Measurements from ENCODE around the gene TMEM184A.

Gene TMEM184A

DNA sequence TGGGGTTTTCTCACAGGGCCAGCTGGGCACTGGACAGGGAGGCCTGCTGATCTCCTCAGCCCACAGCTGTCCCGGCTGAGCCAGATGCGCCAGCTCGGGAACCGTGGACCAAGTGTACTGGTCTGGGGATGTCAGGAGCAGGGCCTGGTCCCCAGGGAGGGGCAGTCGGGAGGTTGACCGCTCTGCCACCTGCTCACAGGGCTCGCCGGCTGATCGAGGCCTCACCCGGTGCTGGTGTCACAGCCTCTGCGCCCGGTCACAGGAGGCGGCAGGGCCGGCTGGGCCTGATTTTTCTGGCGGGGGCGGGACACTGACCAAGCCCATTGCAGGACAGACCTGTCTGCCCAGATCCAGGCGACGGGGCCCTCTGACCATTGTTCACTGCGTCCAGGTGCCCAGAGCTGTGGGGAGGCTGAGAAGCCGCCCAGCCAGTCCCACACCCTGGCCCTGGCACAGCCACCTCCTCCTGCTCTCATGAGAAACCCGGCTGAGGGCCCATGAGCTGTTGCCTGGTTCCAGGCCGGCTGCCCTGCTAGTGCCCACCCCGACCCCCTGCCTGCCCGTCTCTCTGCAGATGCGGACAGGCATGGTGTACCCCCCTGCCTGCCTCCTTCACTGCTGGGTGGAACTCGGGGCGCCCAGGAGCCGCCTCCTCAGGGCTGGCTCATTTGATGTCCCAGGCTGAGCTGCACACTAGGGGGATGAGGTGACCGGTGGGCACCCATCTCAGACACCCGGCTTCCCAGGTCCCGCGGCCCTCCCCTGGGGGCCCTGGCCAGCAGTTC lies 3.0 kb upstream of the TMEM184A start:
- H3K9ac ChIP-seq (ENCODE audit: low read length in 2 of 2): no peak overlapping the region
- no peak overlapping the region for H3K27ac ChIP-seq (ENCODE audit: low read length)
- no peak overlapping the region for H3K4me3 ChIP-seq (ENCODE audit: low read length in 2 of 2)

DNA sequence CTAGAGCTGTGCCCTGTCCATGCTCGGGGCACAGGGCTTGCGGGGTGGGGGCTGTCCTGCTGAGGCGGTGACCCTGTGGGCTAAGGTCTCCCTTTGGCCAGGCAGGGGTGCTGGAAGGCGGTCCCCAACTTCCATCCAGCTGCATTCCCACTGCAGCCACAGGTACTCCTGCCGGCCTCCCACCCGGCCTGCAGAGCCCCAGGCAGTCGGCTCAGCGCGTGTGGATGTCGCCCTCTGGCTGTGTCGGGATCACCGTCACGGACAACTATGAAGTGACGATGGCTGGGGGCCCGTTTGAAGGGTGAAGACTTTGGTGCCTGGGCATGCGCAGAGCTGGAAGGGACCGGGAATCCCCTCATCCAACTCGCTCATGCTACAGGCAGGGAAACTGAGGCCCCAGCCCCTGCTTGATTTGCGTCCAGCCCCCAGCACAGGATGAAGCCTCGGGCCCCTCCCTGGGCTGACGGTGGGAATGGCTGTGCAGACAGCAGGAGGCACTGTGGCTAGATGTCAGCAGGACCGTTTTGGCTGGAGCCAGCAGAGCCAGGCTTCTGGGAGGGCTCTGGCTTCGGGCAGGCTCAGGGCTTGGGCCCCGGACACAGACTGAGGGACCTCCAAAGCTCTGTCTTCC lies 2.3 kb upstream of the TMEM184A start:
- H3K27me3 ChIP-seq (ENCODE audit: control insufficient read depth in 1 of 2, insufficient read depth in 2 of 2, low read length in 2 of 2): peaks cover 7 to 9% of the 10 kb centered on the region in 2 donors
- H3K4me1 ChIP-seq (ENCODE audit: control insufficient read depth, insufficient read depth, low read length): peaks cover 11% of the 10 kb centered on the region
- H3K9me3 ChIP-seq (ENCODE audit: control insufficient read depth in 2 of 2, low read length in 2 of 2): no peaks in the 10 kb centered on the region
- H3K4me3 ChIP-seq (ENCODE audit: low read length in 2 of 2): no peak overlapping the region
- no peak overlapping the region for H3K27ac ChIP-seq (ENCODE audit: low read length)
- no peaks in the 10 kb centered on the region for H3K36me3 ChIP-seq (ENCODE audit: control insufficient read depth in 2 of 2, insufficient read depth in 2 of 2, low read length in 2 of 2)
- no peak overlapping the region for H3K9ac ChIP-seq (ENCODE audit: low read length in 2 of 2)

More for the DNA sequence above, 3.0 kb upstream of the TMEM184A start:
- no peaks in the 10 kb centered on the region for H3K9me3 ChIP-seq (ENCODE audit: control insufficient read depth in 2 of 2, low read length in 2 of 2)
- H3K4me1 ChIP-seq (ENCODE audit: control insufficient read depth, insufficient read depth, low read length): peaks cover 11% of the 10 kb centered on the region
- no peaks in the 10 kb centered on the region for H3K36me3 ChIP-seq (ENCODE audit: control insufficient read depth in 2 of 2, insufficient read depth in 2 of 2, low read length in 2 of 2)
- H3K27me3 ChIP-seq (ENCODE audit: control insufficient read depth in 1 of 2, insufficient read depth in 2 of 2, low read length in 2 of 2): peaks cover 7 to 9% of the 10 kb centered on the region in 2 donors

GRCh38 chr7:1557771-1558170 lies 1.8 kb upstream of the TMEM184A start:
- Histone ChIP-seq H3K9me3 (ENCODE audit: control insufficient read depth in 2 of 2, low read length in 2 of 2) (no peaks in the 10 kb centered on the region), H3K9ac (ENCODE audit: low read length in 2 of 2) (no peak overlapping the region), H3K27me3 (ENCODE audit: control insufficient read depth in 1 of 2, insufficient read depth in 2 of 2, low read length in 2 of 2) (peaks cover 7 to 9% of the 10 kb centered on the region in 2 donors), H3K27ac (ENCODE audit: low read length) (no peak overlapping the region), H3K4me1 (ENCODE audit: control insufficient read depth, insufficient read depth, low read length) (peaks cover 11% of the 10 kb centered on the region), H3K36me3 (ENCODE audit: control insufficient read depth in 2 of 2, insufficient read depth in 2 of 2, low read length in 2 of 2) (no peaks in the 10 kb centered on the region), H3K4me3 (ENCODE audit: low read length in 2 of 2) (no peak overlapping the region)

DNA sequence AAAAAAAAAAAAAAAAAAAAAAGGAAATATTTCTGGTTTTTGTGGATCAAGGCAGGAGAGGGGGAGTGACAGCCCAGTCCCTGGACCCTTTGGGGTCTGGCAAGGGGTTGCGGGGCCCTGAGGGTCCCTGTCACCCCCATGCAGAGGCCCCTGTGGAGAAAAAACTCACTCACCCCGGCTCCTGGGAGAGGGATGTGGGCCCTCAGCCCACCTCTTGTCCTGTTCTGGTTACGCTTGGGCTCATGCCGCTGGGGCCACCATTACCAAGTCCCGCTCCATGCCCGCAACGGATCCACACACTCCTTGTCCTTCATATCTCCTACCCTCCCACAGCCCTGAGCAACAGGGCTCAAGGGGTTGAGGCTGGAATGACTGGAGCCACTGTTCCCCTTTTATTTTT lies 1.0 kb upstream of the TMEM184A start:
- Histone ChIP-seq H3K9me3 (ENCODE audit: control insufficient read depth in 2 of 2, low read length in 2 of 2) (no peaks in the 10 kb centered on the region), H3K36me3 (ENCODE audit: control insufficient read depth in 2 of 2, insufficient read depth in 2 of 2, low read length in 2 of 2) (no peaks in the 10 kb centered on the region), H3K27ac (ENCODE audit: low read length) (no peak overlapping the region), H3K27me3 (ENCODE audit: control insufficient read depth in 1 of 2, insufficient read depth in 2 of 2, low read length in 2 of 2) (peaks cover 7 to 9% of the 10 kb centered on the region in 2 donors), H3K9ac (ENCODE audit: low read length in 2 of 2) (no peak overlapping the region), H3K4me3 (ENCODE audit: low read length in 2 of 2) (no peak overlapping the region), H3K4me1 (ENCODE audit: control insufficient read depth, insufficient read depth, low read length) (peaks cover 11% of the 10 kb centered on the region)

DNA sequence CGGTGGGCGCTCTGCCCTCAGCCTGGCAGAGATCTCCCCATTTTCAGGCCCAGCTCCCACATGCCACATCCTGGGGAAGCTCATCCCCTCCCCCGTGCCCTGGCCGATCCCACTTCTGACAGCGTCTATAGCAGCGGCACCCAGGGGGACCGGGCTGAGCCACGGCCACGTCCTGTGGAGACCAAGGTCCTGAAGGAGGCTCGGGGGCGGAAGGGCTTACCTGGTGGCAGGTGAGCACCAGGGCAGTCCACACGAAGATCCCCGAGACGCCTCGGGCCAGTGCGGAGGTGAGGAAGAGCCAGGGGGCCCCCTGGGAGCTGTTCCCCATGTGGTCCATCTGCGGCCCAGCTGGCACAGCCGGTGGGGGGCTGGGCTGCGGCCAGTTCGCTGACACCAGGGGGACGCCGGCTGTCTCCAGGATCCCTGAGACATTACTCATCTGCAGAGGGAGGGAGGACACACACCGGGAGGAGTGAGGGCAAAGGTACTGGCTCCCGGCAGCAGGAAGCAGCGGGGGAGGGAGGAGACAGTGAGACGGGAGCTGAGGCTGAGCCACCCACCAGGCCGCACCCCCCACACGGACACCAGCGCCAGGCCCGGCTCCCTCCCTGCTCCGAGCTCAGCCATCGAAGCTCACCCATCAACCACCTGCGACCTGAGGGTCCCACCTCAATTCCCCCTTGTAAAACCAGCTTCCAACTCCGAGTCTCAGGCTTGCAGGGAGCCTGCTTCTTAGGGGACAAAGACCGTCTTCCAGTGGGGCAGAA lies 776 bp downstream of the TMEM184A start:
- H3K27me3 ChIP-seq (ENCODE audit: control insufficient read depth in 1 of 2, insufficient read depth in 2 of 2, low read length in 2 of 2): peaks cover 7 to 9% of the 10 kb centered on the region in 2 donors
- no peaks in the 10 kb centered on the region for H3K9me3 ChIP-seq (ENCODE audit: control insufficient read depth in 2 of 2, low read length in 2 of 2)
- no peaks in the 10 kb centered on the region for H3K36me3 ChIP-seq (ENCODE audit: control insufficient read depth in 2 of 2, insufficient read depth in 2 of 2, low read length in 2 of 2)
- H3K4me3 ChIP-seq (ENCODE audit: low read length in 2 of 2): peak overlapping the region in 1 of 2 donors; percentile 22
- H3K9ac ChIP-seq (ENCODE audit: low read length in 2 of 2): no peak overlapping the region
- H3K4me1 ChIP-seq (ENCODE audit: control insufficient read depth, insufficient read depth, low read length): peaks cover 11% of the 10 kb centered on the region
- no peak overlapping the region for H3K27ac ChIP-seq (ENCODE audit: low read length)

DNA sequence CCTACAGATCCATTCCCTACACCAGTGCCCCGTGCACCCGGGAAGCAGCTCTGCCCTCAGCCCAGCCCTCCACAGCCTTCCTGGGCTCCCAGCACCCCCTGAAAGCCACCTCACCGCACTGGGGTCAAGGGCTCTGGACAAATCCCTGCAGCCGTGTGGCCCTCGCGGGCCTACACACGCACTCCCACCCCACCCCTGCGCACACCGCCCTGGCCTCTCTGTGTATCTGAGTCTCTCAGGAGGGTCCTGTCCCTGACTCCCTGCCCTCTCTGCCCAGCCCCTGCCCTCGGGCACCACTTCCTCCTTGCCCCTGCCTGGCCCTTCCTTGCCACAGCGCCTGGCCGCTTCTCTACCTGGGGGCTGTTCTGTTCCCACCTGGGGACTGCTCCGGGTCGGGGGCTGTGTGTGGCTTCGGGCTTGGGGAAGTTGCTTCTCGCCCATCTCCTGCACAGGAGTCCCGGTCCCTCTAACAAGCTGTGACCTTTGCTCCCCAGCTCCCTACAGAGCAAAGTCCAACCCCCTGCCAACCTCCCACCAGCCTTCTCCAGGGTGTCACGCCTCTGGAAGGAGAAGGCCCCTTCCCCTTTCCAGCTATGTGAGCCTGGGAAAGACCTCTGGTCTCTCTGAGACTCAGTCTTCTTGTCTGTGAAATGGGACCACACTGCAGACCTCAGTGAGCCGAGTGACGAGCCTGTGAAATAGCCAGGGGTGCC lies 1.5 kb downstream of the TMEM184A start:
- no peak overlapping the region for H3K9ac ChIP-seq (ENCODE audit: low read length in 2 of 2)
- H3K27me3 ChIP-seq (ENCODE audit: control insufficient read depth in 1 of 2, insufficient read depth in 2 of 2, low read length in 2 of 2): peaks cover 7 to 9% of the 10 kb centered on the region in 2 donors
- no peak overlapping the region for H3K4me3 ChIP-seq (ENCODE audit: low read length in 2 of 2)
- no peak overlapping the region for H3K27ac ChIP-seq (ENCODE audit: low read length)
- no peaks in the 10 kb centered on the region for H3K9me3 ChIP-seq (ENCODE audit: control insufficient read depth in 2 of 2, low read length in 2 of 2)
- H3K36me3 ChIP-seq (ENCODE audit: control insufficient read depth in 2 of 2, insufficient read depth in 2 of 2, low read length in 2 of 2): no peaks in the 10 kb centered on the region
- H3K4me1 ChIP-seq (ENCODE audit: control insufficient read depth, insufficient read depth, low read length): peaks cover 11% of the 10 kb centered on the region

DNA sequence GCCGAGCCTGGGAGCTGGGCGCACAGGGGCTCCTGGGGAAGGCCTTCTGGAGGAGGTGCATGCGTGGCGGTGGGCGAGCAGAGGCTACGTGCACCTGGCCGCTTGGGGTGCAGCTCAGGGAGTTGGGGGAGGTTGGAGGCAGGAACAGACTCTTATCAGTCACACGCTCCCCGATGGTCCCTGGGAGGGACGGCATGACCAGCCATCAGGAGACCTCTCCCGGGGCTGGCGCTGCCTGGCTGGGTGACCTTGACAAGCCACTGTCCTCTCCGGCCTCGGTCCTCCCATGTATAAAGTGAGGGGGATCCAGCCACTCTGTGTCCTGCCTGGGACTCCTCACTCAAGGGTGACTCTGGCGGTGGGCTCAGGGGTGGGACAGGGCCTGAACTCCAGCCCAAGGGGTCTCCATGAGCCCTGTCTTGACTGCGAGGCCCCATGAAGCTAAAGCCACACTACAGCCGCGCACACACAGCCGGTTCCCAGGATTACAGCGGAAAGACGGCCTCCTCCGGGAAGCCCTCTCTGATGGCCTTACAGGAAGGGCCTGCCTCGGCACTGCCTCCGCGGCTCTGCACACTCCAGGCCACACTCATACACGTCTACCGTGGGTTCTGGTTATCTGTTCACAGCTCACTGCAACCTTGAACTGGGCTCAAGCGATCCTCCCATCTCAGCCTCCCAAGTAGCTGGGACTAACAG lies 2.3 kb downstream of the TMEM184A start:
- no peak overlapping the region for H3K4me3 ChIP-seq (ENCODE audit: low read length in 2 of 2)
- H3K9me3 ChIP-seq (ENCODE audit: control insufficient read depth in 2 of 2, low read length in 2 of 2): no peaks in the 10 kb centered on the region
- H3K36me3 ChIP-seq (ENCODE audit: control insufficient read depth in 2 of 2, insufficient read depth in 2 of 2, low read length in 2 of 2): no peaks in the 10 kb centered on the region
- peaks cover 11% of the 10 kb centered on the region for H3K4me1 ChIP-seq (ENCODE audit: control insufficient read depth, insufficient read depth, low read length)
- H3K9ac ChIP-seq (ENCODE audit: low read length in 2 of 2): no peak overlapping the region
- peaks cover 7 to 9% of the 10 kb centered on the region in 2 donors for H3K27me3 ChIP-seq (ENCODE audit: control insufficient read depth in 1 of 2, insufficient read depth in 2 of 2, low read length in 2 of 2)
- no peak overlapping the region for H3K27ac ChIP-seq (ENCODE audit: low read length)

GRCh38 chr7:1552200-1552599 lies 3.8 kb downstream of the TMEM184A start:
- H3K4me3 ChIP-seq (ENCODE audit: low read length in 2 of 2): no peak overlapping the region
- H3K4me1 ChIP-seq (ENCODE audit: control insufficient read depth, insufficient read depth, low read length): peaks cover 11% of the 10 kb centered on the region
- H3K9ac ChIP-seq (ENCODE audit: low read length in 2 of 2): no peak overlapping the region
- peaks cover 4 to 9% of the 10 kb centered on the region in 2 donors for H3K27me3 ChIP-seq (ENCODE audit: control insufficient read depth in 1 of 2, insufficient read depth in 2 of 2, low read length in 2 of 2)
- no peaks in the 10 kb centered on the region for H3K36me3 ChIP-seq (ENCODE audit: control insufficient read depth in 2 of 2, insufficient read depth in 2 of 2, low read length in 2 of 2)
- H3K9me3 ChIP-seq (ENCODE audit: control insufficient read depth in 2 of 2, low read length in 2 of 2): no peaks in the 10 kb centered on the region
- no peak overlapping the region for H3K27ac ChIP-seq (ENCODE audit: low read length)

DNA sequence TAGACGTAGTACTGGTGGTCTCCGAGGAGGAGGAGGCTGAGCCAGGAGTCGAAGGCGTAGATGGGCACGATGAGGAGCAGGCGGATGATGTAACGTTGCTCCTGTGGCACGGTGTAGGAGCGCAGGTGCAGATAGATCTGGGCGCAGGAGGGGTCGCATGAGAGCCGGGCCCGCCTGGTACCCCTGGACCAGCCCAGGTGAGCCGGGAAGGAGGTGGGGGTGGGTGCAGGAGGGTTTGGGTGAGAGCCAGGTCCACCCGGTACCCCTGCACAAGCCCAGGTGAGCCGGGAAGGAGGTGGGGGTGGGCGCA lies 5.2 kb downstream of the TMEM184A start:
- Histone ChIP-seq H3K27ac (ENCODE audit: low read length) (no peak overlapping the region), H3K27me3 (ENCODE audit: control insufficient read depth in 1 of 2, insufficient read depth in 2 of 2, low read length in 2 of 2) (peaks cover 4 to 8% of the 10 kb centered on the region in 2 donors), H3K9me3 (ENCODE audit: control insufficient read depth in 2 of 2, low read length in 2 of 2) (no peaks in the 10 kb centered on the region), H3K4me3 (ENCODE audit: low read length in 2 of 2) (no peak overlapping the region), H3K9ac (ENCODE audit: low read length in 2 of 2) (no peak overlapping the region), H3K36me3 (ENCODE audit: control insufficient read depth in 2 of 2, insufficient read depth in 2 of 2, low read length in 2 of 2) (no peaks in the 10 kb centered on the region), H3K4me1 (ENCODE audit: control insufficient read depth, insufficient read depth, low read length) (peaks cover 9% of the 10 kb centered on the region)

Data from stomach smooth muscle (tissue), 2 donors.